Neutrophil (primary cell): ENCODE measurements around the gene SMS.

Source experiments
- H3K27ac ChIP-seq: fragments of 200-600 bp; sonication (generic); 2 replicates; pipeline ENCODE4 v1.5.1; 2016; ENCODE audit warnings: mild to moderate bottlenecking, moderate library complexity
- H3K27me3 ChIP-seq: fragments of 200-600 bp; sonication (generic); 2 replicates; pipeline ENCODE4 v1.6.0; 2016; ENCODE audit warnings: mild to moderate bottlenecking
- H3K36me3 ChIP-seq: fragments of 200-600 bp; sonication (generic); 2 replicates; pipeline ENCODE4 v1.5.1; 2017
- H3K4me1 ChIP-seq, 2 experiments: fragments of 200-600 bp in 1 of 2; sonication (generic) in 1 of 2; 1 replicate in 1 of 2; 2 replicates in 1 of 2; pipeline versions ENCODE4 v1.5.1 to v1.6.1; 2013 to 2016; ENCODE audit warnings: low read depth in 1 of 2, low read length in 1 of 2, mild to moderate bottlenecking in 1 of 2, moderate library complexity in 1 of 2; ENCODE audit not compliant: control insufficient read depth in 1 of 2, insufficient read depth in 1 of 2
- H3K4me3 ChIP-seq, 2 experiments: fragments of 200-600 bp in 1 of 2; sonication (generic) in 1 of 2; 1 replicate in 1 of 2; 2 replicates in 1 of 2; pipeline ENCODE4 v1.5.1; 2013 to 2016; ENCODE audit warnings: low read depth in 1 of 2, low read length in 1 of 2, mild to moderate bottlenecking in 1 of 2, moderate library complexity in 1 of 2
- H3K9me3 ChIP-seq: fragments of 200-600 bp; sonication (generic); 2 replicates; pipeline ENCODE4 v1.5.1; 2016
- CTCF ChIP-seq: fragments of 200-600 bp; sonication (generic); IDR thresholded peaks from 2 replicates; pipeline ENCODE4 v1.5.1; 2016; ENCODE audit warnings: antibody characterized with exemption

Gene SMS

GRCh38 chrX:21912989-21913388 is 27.5 kb upstream of the SMS start:
- Histone ChIP-seq H3K9me3 (no peaks in the 10 kb centered on the region), H3K27ac (no peak overlapping the region), H3K4me1 (no peaks in the 10 kb centered on the region), H3K36me3 (no peaks in the 10 kb centered on the region), H3K4me3 (no peak overlapping the region), H3K27me3 (no peaks in the 10 kb centered on the region)
- TF ChIP-seq CTCF = no peak

- TF ChIP-seq CTCF = no peak
- Histone ChIP-seq H3K27me3 (no peaks in the 10 kb centered on the region), H3K4me1 (peaks cover 29 to 30% of the 10 kb centered on the region in 2 experiments), H3K4me3 (peak overlapping the region; percentile 17 to 24), H3K27ac (peak overlapping the region; percentile 77), H3K36me3 (no peaks in the 10 kb centered on the region), H3K9me3 (no peaks in the 10 kb centered on the region)
These were observed 14.4 kb upstream of the SMS start for GRCh38 chrX:21926116-21926515.

GRCh38 chrX:21926527-21927278 is 13.8 kb upstream of the SMS start:
- no peaks in the 10 kb centered on the region for H3K9me3 ChIP-seq
- no peaks in the 10 kb centered on the region for H3K27me3 ChIP-seq
- peaks cover 29 to 30% of the 10 kb centered on the region in 2 experiments for H3K4me1 ChIP-seq
- H3K36me3 ChIP-seq = no peaks in the 10 kb centered on the region
- peak overlapping the region; percentile 77 for H3K27ac ChIP-seq
- TF ChIP-seq CTCF = no peak
- peak overlapping the region in 1 of 2 experiments; percentile 24 for H3K4me3 ChIP-seq

- no peaks in the 10 kb centered on the region for H3K36me3 ChIP-seq
- H3K27me3 ChIP-seq = no peaks in the 10 kb centered on the region
- peaks cover 29 to 30% of the 10 kb centered on the region in 2 experiments for H3K4me1 ChIP-seq
- no peak overlapping the region for H3K4me3 ChIP-seq
- peak overlapping the region; percentile 20 for H3K27ac ChIP-seq
- no peaks in the 10 kb centered on the region for H3K9me3 ChIP-seq
- no peak for TF ChIP-seq CTCF
These were observed 11.3 kb upstream of the SMS start for GRCh38 chrX:21929209-21929608.

- Histone ChIP-seq H3K27me3 (no peaks in the 10 kb centered on the region), H3K36me3 (no peaks in the 10 kb centered on the region), H3K9me3 (no peaks in the 10 kb centered on the region), H3K27ac (no peak overlapping the region), H3K4me1 (peaks cover 19 to 23% of the 10 kb centered on the region in 2 experiments), H3K4me3 (no peak overlapping the region)
- no peak for TF ChIP-seq CTCF
These were observed 9.5 kb upstream of the SMS start for GRCh38 chrX:21930986-21931385.
